Occipital lobe (tissue), 2 donors: ENCODE results near the gene PCA3. TPM values are rescaled to one million over a fixed set of nuclear protein-coding genes. Genes with fewer than 3 reads are reported as not detected.

Experiments
- DNase-seq: peaks from one replicate; lab custom pipeline; 2025; lab: John Stamatoyannopoulos, UW
- total RNA-seq: library from RNA; depleted of rRNA; stranded (reverse); fragments of >200 nt; gene quantifications from one replicate; pipeline ENCODE4 v1.2.3, GENCODE V29; 2014

Gene PCA3
- total RNA-seq, 1 donor from 2014 or later, result 0.16 TPM

GRCh38 chr9:76756941-76757673, 7.1 kb upstream of the PCA3 start:
- no peak for DNase-seq

GRCh38 chr9:76758476-76758875, 5.8 kb upstream of the PCA3 start:
- DNase-seq, result no peak

- no peak for DNase-seq
These were observed 4.5 kb upstream of the PCA3 start for GRCh38 chr9:76759732-76760131.

- DNase-seq, result no peak
These were observed 2.8 kb upstream of the PCA3 start for GRCh38 chr9:76761448-76761847.

GRCh38 chr9:76766126-76766525, 1.9 kb downstream of the PCA3 start:
- no peak for DNase-seq

- DNase-seq, result no peak
These were observed 8.6 kb downstream of the PCA3 start for GRCh38 chr9:76772686-76773445.

- DNase-seq, result no peak
These were observed 20.6 kb downstream of the PCA3 start for GRCh38 chr9:76784881-76785280.

- no peak for DNase-seq
These were observed 21.3 kb downstream of the PCA3 start for GRCh38 chr9:76785501-76785900.

GRCh38 chr9:76787677-76788076, 23.4 kb downstream of the PCA3 start:
- no peak for DNase-seq

- no peak for DNase-seq
These were observed 25.6 kb downstream of the PCA3 start for GRCh38 chr9:76789840-76790239.

GRCh38 chr9:76793784-76794431, 29.7 kb downstream of the PCA3 start:
- no peak for DNase-seq

GRCh38 chr9:76796296-76796695, 32.1 kb downstream of the PCA3 start:
- no peak for DNase-seq

GRCh38 chr9:76798527-76798926, 34.3 kb downstream of the PCA3 start:
- no peak for DNase-seq

GRCh38 chr9:76799473-76799872, 35.2 kb downstream of the PCA3 start:
- no peak for DNase-seq

- no peak for DNase-seq
These were observed 36.7 kb downstream of the PCA3 start for GRCh38 chr9:76800901-76801300.

- no peak for DNase-seq
These were observed 38.8 kb downstream of the PCA3 start for GRCh38 chr9:76803083-76803482.

- no peak for DNase-seq
These were observed 39.5 kb downstream of the PCA3 start for GRCh38 chr9:76803762-76804161.

- DNase-seq, result no peak
These were observed 44.4 kb downstream of the PCA3 start for GRCh38 chr9:76808636-76809035.

- DNase-seq, result peak; percentile 11
These were observed 46.2 kb downstream of the PCA3 start for GRCh38 chr9:76810377-76810957.

GRCh38 chr9:76812591-76812990, 48.4 kb downstream of the PCA3 start:
- no peak for DNase-seq

GRCh38 chr9:76817489-76817888, 53.3 kb downstream of the PCA3 start:
- DNase-seq, result no peak

GRCh38 chr9:76818271-76818670, 54.0 kb downstream of the PCA3 start:
- DNase-seq, result peak; percentile 68
